CD4-positive, alpha-beta T cell (primary cell): ENCODE measurements around the gene ZPBP. TPM values are rescaled to one million over a fixed set of nuclear protein-coding genes. Genes with fewer than 3 reads are reported as not detected.

Experiments used
- ATAC-seq: fragments of 200-7000 bp; cut with Tn5 transposase; one replicate; pipeline ENCODE4 v1.10.0; 2022; ENCODE audit warnings: mild to moderate bottlenecking; ENCODE audit not compliant: poor library complexity
- CTCF ChIA-PET: fragments of 350-600 bp; sonication (Branson Sonifier 250); formaldehyde crosslinking; loops from one replicate; lab custom pipeline; 2021; ENCODE audit warnings: antibody characterized with exemption, inconsistent platforms; lab: Charles Lee
- POLR2A ChIA-PET: fragments of 350-600 bp; sonication (Branson Sonifier 250); formaldehyde crosslinking; loops from one replicate; lab custom pipeline; 2021; ENCODE audit warnings: antibody characterized with exemption, inconsistent platforms; lab: Charles Lee
- DNase-seq, 14 experiments: peaks; one replicate each; pipeline ENCODE4 v3.0.0-alpha.2; 2013 to 2020; ENCODE audit warnings: mixed read lengths in 2 of 14
- H3K27ac ChIP-seq, 2 donors: one replicate each; pipeline versions ENCODE4 v1.5.1 to v1.7.0; 2013; ENCODE audit warnings: low read length in 2 of 2, low read depth in 1 of 2, mild to moderate bottlenecking in 1 of 2
- H3K27me3 ChIP-seq, 2 experiments: 1 replicate in 1 of 2; 2 replicates in 1 of 2; pipeline versions ENCODE4 v1.6.1 to v1.7.0; 2013; ENCODE audit warnings: low read length in 2 of 2, control low read depth in 1 of 2, mild to moderate bottlenecking in 1 of 2, moderate library complexity in 1 of 2; ENCODE audit not compliant: insufficient read depth in 2 of 2, control insufficient read depth in 1 of 2
- H3K36me3 ChIP-seq: one replicate; pipeline ENCODE4 v1.6.1; 2013; ENCODE audit warnings: low read length, control low read depth; ENCODE audit not compliant: insufficient read depth
- H3K4me1 ChIP-seq: one replicate; pipeline ENCODE4 v1.6.1; 2013; ENCODE audit warnings: low read length, control low read depth; ENCODE audit not compliant: insufficient read depth
- H3K4me3 ChIP-seq: one replicate; pipeline ENCODE4 v1.5.1; 2013; ENCODE audit warnings: mild to moderate bottlenecking, low read length, moderate library complexity
- H3K9me3 ChIP-seq, 2 experiments: 1 replicate in 1 of 2; 2 replicates in 1 of 2; pipeline versions ENCODE4 v1.6.1 to v1.7.0; 2013; ENCODE audit warnings: low read length in 2 of 2, mild to moderate bottlenecking in 2 of 2, control low read depth in 1 of 2, moderate library complexity in 1 of 2; ENCODE audit not compliant: control insufficient read depth in 1 of 2, insufficient read depth in 1 of 2
- H3K27ac Mint-ChIP-seq: one replicate; pipeline ENCODE4 v1.8.0; 2020; ENCODE audit warnings: mixed read lengths
- H3K27me3 Mint-ChIP-seq: one replicate; pipeline ENCODE4 v1.8.0; 2021; ENCODE audit warnings: mixed read lengths
- H3K36me3 Mint-ChIP-seq: one replicate; pipeline ENCODE4 v1.8.0; 2021; ENCODE audit warnings: low read depth, mixed read lengths
- H3K4me1 Mint-ChIP-seq: one replicate; pipeline ENCODE4 v1.8.0; 2021; ENCODE audit warnings: low read depth, mixed read lengths
- H3K4me3 Mint-ChIP-seq: one replicate; pipeline ENCODE4 v1.8.0; 2020; ENCODE audit warnings: mild to moderate bottlenecking, mixed read lengths
- H3K9me3 Mint-ChIP-seq: one replicate; pipeline ENCODE4 v1.8.0; 2020; ENCODE audit warnings: mixed read lengths
- intact Hi-C, 2 experiments: fragments of 100-400 bp; cut with DNase I in 1 of 2; cut with micrococcal nuclease in 1 of 2; formaldehyde crosslinking; loops; one replicate each; pipeline versions ENCODE4 v1.15.1 to v1.9.0; 2023 to 2025; cut with DNase I, micrococcal nuclease
- total RNA-seq, 174 experiments: library from RNA in 2 of 174; stranded (reverse) in 2 of 174; gene quantifications; one replicate each; pipeline ENCODE4 v1.2.3 and lab custom pipeline; 2021 to 2026
- TF ChIP-seq, protein P1 (sequence below): fragments of 200-600 bp; IDR thresholded peaks from one replicate; pipeline ENCODE4 v1.8.0; 2022; ENCODE audit warnings: antibody characterized with exemption, mild to moderate bottlenecking

Gene ZPBP
- total RNA-seq, 2 experiments from 2014 or later = not detected

GRCh38 chr7:49893131-49893530, 199.9 kb downstream of the ZPBP start:
- POLR2A ChIA-PET = no interaction called here
- H3K4me1 Mint-ChIP-seq = no peaks in the 10 kb centered on the region
- no peaks in the 10 kb centered on the region for H3K27me3 ChIP-seq

GRCh38 chr7:49892481-49892880, 200.6 kb downstream of the ZPBP start:
- Mint-ChIP-seq H3K4me1 (no peaks in the 10 kb centered on the region), H3K4me3 (no peak overlapping the region)

More at GRCh38 chr7:49893131-49893530, 199.9 kb downstream of the ZPBP start:
- ATAC-seq (no peak), DNase-seq (no peak)
- Histone ChIP-seq H3K27ac (no peak overlapping the region), H3K9me3 (no peaks in the 10 kb centered on the region), H3K4me1 (no peaks in the 10 kb centered on the region), H3K4me3 (no peak overlapping the region), H3K36me3 (no peaks in the 10 kb centered on the region)
- H3K27ac Mint-ChIP-seq = no peak overlapping the region
- intact Hi-C loops = no loop called here
- H3K36me3 Mint-ChIP-seq = no peaks in the 10 kb centered on the region
- H3K27me3 Mint-ChIP-seq = peaks cover 24% of the 10 kb centered on the region
- TF ChIP-seq, protein P1, sequence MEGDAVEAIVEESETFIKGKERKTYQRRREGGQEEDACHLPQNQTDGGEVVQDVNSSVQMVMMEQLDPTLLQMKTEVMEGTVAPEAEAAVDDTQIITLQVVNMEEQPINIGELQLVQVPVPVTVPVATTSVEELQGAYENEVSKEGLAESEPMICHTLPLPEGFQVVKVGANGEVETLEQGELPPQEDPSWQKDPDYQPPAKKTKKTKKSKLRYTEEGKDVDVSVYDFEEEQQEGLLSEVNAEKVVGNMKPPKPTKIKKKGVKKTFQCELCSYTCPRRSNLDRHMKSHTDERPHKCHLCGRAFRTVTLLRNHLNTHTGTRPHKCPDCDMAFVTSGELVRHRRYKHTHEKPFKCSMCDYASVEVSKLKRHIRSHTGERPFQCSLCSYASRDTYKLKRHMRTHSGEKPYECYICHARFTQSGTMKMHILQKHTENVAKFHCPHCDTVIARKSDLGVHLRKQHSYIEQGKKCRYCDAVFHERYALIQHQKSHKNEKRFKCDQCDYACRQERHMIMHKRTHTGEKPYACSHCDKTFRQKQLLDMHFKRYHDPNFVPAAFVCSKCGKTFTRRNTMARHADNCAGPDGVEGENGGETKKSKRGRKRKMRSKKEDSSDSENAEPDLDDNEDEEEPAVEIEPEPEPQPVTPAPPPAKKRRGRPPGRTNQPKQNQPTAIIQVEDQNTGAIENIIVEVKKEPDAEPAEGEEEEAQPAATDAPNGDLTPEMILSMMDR = no peak
- no peak overlapping the region for H3K4me3 Mint-ChIP-seq
- CTCF ChIA-PET = no interaction called here
- H3K9me3 Mint-ChIP-seq = no peaks in the 10 kb centered on the region

More at GRCh38 chr7:49892481-49892880, 200.6 kb downstream of the ZPBP start:
- ChIA-PET POLR2A (no interaction called here), CTCF (no interaction called here)
- Histone ChIP-seq H3K4me1 (no peaks in the 10 kb centered on the region), H3K27me3 (no peaks in the 10 kb centered on the region), H3K36me3 (no peaks in the 10 kb centered on the region), H3K4me3 (no peak overlapping the region), H3K9me3 (no peaks in the 10 kb centered on the region), H3K27ac (no peak overlapping the region)
- H3K9me3 Mint-ChIP-seq = no peaks in the 10 kb centered on the region
- intact Hi-C loops = no loop called here
- ATAC-seq (no peak), DNase-seq (no peak)
- TF ChIP-seq, protein P1 = no peak
- H3K27me3 Mint-ChIP-seq = peaks cover 17% of the 10 kb centered on the region
- no peak overlapping the region for H3K27ac Mint-ChIP-seq
- no peaks in the 10 kb centered on the region for H3K36me3 Mint-ChIP-seq

Other genes starting within 250 kb of the ZPBP start
- 100 to 1,000 TPM; 297 to 300 TPM for gene IKZF1, start 211.5 kb upstream of the ZPBP start, total RNA-seq